Tibial nerve (tissue), 4 donors: ENCODE results near the gene CBY2. TPM values are rescaled to one million over a fixed set of nuclear protein-coding genes. Genes with fewer than 3 reads are reported as not detected.
"Not testable (repeated sequence)": the region's sequence is repeated elsewhere in the genome, so short reads cannot be mapped to it uniquely, and the experiment has no call there.

Experiments used
- DNase-seq, 2 donors: peaks; one replicate each; pipeline ENCODE4 v3.0.0-alpha.2; 2019; ENCODE audit warnings: low spot score in 2 of 2
- H3K27ac ChIP-seq, 4 donors: fragments of 200-600 bp; sonication (generic) in 3 of 4; one replicate each; pipeline ENCODE4 v1.5.1; 2017 to 2019; ENCODE audit warnings: mild to moderate bottlenecking in 1 of 4
- H3K27me3 ChIP-seq, 2 donors: fragments of 200-600 bp; sonication (generic) in 1 of 2; one replicate each; pipeline versions ENCODE4 v1.5.1 to v1.6.0; 2017 to 2019
- H3K36me3 ChIP-seq, 3 donors: fragments of 200-600 bp; sonication (generic); one replicate each; pipeline ENCODE4 v1.5.1; 2018 to 2019
- H3K4me1 ChIP-seq, 4 donors: fragments of 200-600 bp; sonication (generic) in 3 of 4; one replicate each; pipeline ENCODE4 v1.5.1; 2017 to 2019
- H3K4me3 ChIP-seq, 4 donors: fragments of 200-600 bp; sonication (generic) in 3 of 4; one replicate each; pipeline ENCODE4 v1.5.1; 2017 to 2019; ENCODE audit warnings: mild to moderate bottlenecking in 1 of 4, moderate library complexity in 1 of 4
- H3K9me3 ChIP-seq, 4 donors: fragments of 200-600 bp; sonication (generic) in 3 of 4; one replicate each; pipeline ENCODE4 v1.5.1; 2017 to 2019
- CTCF ChIP-seq, 5 experiments: fragments of 200-600 bp in 3 of 5; fragments of 450-650 bp in 2 of 5; sonication (generic) in 3 of 5; IDR thresholded peaks; one replicate each; pipeline ENCODE4 v1.5.1; 2016 to 2019; ENCODE audit warnings: antibody characterized with exemption in 5 of 5, mild to moderate bottlenecking in 3 of 5, moderate library complexity in 2 of 5
- EP300 ChIP-seq, 2 donors: sonication (generic); formaldehyde crosslinking; IDR thresholded peaks; one replicate each; pipeline ENCODE4 v1.6.1; 2017; ENCODE audit warnings: antibody characterized with exemption in 2 of 2, mild to moderate bottlenecking in 1 of 2
- POLR2A ChIP-seq, 2 donors: fragments of 450-650 bp; IDR thresholded peaks; one replicate each; pipeline ENCODE4 v1.6.1; 2017; ENCODE audit warnings: antibody characterized with exemption in 2 of 2, mild to moderate bottlenecking in 2 of 2, moderate library complexity in 2 of 2
- WGBS, 2 donors: methylation state at CpG; one replicate each; pipeline ENCODE4 v1.1.5; 2018; 5-methylcytosine and 5-hydroxymethylcytosine counted together
- small RNA-seq: library from RNA; depleted of rRNA; stranded (forward); fragments of <200 nt; gene quantifications from one replicate; pipeline ENCODE3, GENCODE V24; 2016
- total RNA-seq, 4 donors: library from RNA; depleted of rRNA; stranded (reverse); fragments of >200 nt; gene quantifications; one replicate each; pipeline ENCODE4 v1.1.0, GENCODE V29; 2016

CBY2 gene
- total RNA-seq, 4 donors from 2014 or later = not detected

- TF ChIP-seq POLR2A (IDR thresholded peaks at IDR 0.05) (no peak), EP300 (IDR thresholded peaks at IDR 0.05) (no peak), CTCF (IDR thresholded peaks at IDR 0.05) (no peak)
- no peak for DNase-seq
- Histone ChIP-seq H3K4me3 (no peak overlapping the region), H3K4me1 (no peaks in the 10 kb centered on the region), H3K27me3 (no peaks in the 10 kb centered on the region), H3K36me3 (no peaks in the 10 kb centered on the region), H3K9me3 (peaks cover 0 to 7% (median 0%) of the 10 kb centered on the region in 4 donors), H3K27ac (no peak overlapping the region)
These were observed 49.8 kb downstream of the CBY2 start for GRCh38 chr13:45751885-45752284.

- TF ChIP-seq EP300 (IDR thresholded peaks at IDR 0.05) (no peak), CTCF (IDR thresholded peaks at IDR 0.05) (no peak), POLR2A (IDR thresholded peaks at IDR 0.05) (no peak)
- no peaks in the 10 kb centered on the region for H3K4me1 ChIP-seq
- 56 to 58% methylated on average over 1 of the region's 1 CpG for WGBS, 2 donors
- no peak for DNase-seq
- H3K4me3 ChIP-seq = no peak overlapping the region
- no peak overlapping the region for H3K27ac ChIP-seq
- H3K27me3 ChIP-seq = no peaks in the 10 kb centered on the region
- no peaks in the 10 kb centered on the region for H3K36me3 ChIP-seq
- H3K9me3 ChIP-seq = peaks cover 0 to 13% (median 0%) of the 10 kb centered on the region in 4 donors
These were observed 50.4 kb downstream of the CBY2 start for GRCh38 chr13:45752510-45752909.

- H3K9me3 ChIP-seq = peaks cover 0 to 24% (median 0%) of the 10 kb centered on the region in 4 donors
- not testable (repeated sequence) for H3K4me1 ChIP-seq, H3K4me3 ChIP-seq, H3K27me3 ChIP-seq, H3K36me3 ChIP-seq, DNase-seq, H3K27ac ChIP-seq
- 95 to 100% methylated on average over 1 of the region's 1 CpG for WGBS, 2 donors
These were observed 54.4 kb downstream of the CBY2 start for GRCh38 chr13:45756498-45756897.

GRCh38 chr13:45757589-45757988, 55.5 kb downstream of the CBY2 start:
- not testable (repeated sequence) for H3K4me1 ChIP-seq, H3K27me3 ChIP-seq, H3K27ac ChIP-seq, DNase-seq, H3K36me3 ChIP-seq, H3K4me3 ChIP-seq
- WGBS, 2 donors = 68 to 75% methylated on average over 3 of the region's 3 CpGs
- H3K9me3 ChIP-seq = peaks cover 0 to 24% (median 0%) of the 10 kb centered on the region in 4 donors

- 78% methylated on average over 4 of the region's 4 CpGs for WGBS, 2 donors
- H3K4me1 ChIP-seq = no peaks in the 10 kb centered on the region
- H3K27me3 ChIP-seq = no peaks in the 10 kb centered on the region
- H3K9me3 ChIP-seq = peaks cover 0 to 2% (median 0%) of the 10 kb centered on the region in 4 donors
- no peak overlapping the region for H3K27ac ChIP-seq
- no peak for DNase-seq
- no peak for TF ChIP-seq CTCF (IDR thresholded peaks at IDR 0.05)
- TF ChIP-seq POLR2A (IDR thresholded peaks at IDR 0.05) = no peak
- no peak for TF ChIP-seq EP300 (IDR thresholded peaks at IDR 0.05)
- H3K4me3 ChIP-seq = no peak overlapping the region
- no peaks in the 10 kb centered on the region for H3K36me3 ChIP-seq
These were observed 61.3 kb downstream of the CBY2 start for GRCh38 chr13:45763419-45763818.

Small RNAs within 50 kb of the gene (small RNA-seq; reads per million reads assigned to genes)
- gene RF00017 = not detected

Other genes starting within 250 kb of the CBY2 start
- 10 to 100 TPM; 27.1 to 36.0 (median 31.0) TPM for gene COG3, start 237.4 kb upstream of the CBY2 start, total RNA-seq
- not detected for gene ERICH6B, start 86.6 kb upstream of the CBY2 start, total RNA-seq
- not detected for gene SIAH3, start 149.4 kb downstream of the CBY2 start, total RNA-seq